Astrocyte of the spinal cord (primary cell): ENCODE results near the gene IQCC.
A peak's percentile ranks its signal among the peaks of the same experiment; 100 is the strongest.

ENCODE experiments used
- DNase-seq: peaks from one replicate; pipeline ENCODE4 v3.0.0; 2011; ENCODE audit warnings: low read depth, low spot score
- H3K4me3 ChIP-seq: 2 replicates; pipeline ENCODE4 v1.5.1; 2011; ENCODE audit warnings: low read depth, mild to moderate bottlenecking, low read length, moderate library complexity
- in situ Hi-C: cut with HindIII; loops from 2 replicates; pipeline ENCODE4 v1.10.0; 2017; ENCODE audit warnings: low sequenced_read_pairs
- TF ChIP-seq, protein P1 (sequence below): IDR thresholded peaks from 2 replicates; pipeline ENCODE4 v1.5.1; 2012; ENCODE audit warnings: low read depth, mild to moderate bottlenecking, low read length, inconsistent platforms

The IQCC gene

GRCh38 chr1:32247452-32247851 is 42.0 kb downstream of the IQCC start:
- no peak for DNase-seq
- in situ Hi-C loops = no loop called here
- no peak overlapping the region for H3K4me3 ChIP-seq
- TF ChIP-seq, protein P1, sequence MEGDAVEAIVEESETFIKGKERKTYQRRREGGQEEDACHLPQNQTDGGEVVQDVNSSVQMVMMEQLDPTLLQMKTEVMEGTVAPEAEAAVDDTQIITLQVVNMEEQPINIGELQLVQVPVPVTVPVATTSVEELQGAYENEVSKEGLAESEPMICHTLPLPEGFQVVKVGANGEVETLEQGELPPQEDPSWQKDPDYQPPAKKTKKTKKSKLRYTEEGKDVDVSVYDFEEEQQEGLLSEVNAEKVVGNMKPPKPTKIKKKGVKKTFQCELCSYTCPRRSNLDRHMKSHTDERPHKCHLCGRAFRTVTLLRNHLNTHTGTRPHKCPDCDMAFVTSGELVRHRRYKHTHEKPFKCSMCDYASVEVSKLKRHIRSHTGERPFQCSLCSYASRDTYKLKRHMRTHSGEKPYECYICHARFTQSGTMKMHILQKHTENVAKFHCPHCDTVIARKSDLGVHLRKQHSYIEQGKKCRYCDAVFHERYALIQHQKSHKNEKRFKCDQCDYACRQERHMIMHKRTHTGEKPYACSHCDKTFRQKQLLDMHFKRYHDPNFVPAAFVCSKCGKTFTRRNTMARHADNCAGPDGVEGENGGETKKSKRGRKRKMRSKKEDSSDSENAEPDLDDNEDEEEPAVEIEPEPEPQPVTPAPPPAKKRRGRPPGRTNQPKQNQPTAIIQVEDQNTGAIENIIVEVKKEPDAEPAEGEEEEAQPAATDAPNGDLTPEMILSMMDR = no peak

DNA sequence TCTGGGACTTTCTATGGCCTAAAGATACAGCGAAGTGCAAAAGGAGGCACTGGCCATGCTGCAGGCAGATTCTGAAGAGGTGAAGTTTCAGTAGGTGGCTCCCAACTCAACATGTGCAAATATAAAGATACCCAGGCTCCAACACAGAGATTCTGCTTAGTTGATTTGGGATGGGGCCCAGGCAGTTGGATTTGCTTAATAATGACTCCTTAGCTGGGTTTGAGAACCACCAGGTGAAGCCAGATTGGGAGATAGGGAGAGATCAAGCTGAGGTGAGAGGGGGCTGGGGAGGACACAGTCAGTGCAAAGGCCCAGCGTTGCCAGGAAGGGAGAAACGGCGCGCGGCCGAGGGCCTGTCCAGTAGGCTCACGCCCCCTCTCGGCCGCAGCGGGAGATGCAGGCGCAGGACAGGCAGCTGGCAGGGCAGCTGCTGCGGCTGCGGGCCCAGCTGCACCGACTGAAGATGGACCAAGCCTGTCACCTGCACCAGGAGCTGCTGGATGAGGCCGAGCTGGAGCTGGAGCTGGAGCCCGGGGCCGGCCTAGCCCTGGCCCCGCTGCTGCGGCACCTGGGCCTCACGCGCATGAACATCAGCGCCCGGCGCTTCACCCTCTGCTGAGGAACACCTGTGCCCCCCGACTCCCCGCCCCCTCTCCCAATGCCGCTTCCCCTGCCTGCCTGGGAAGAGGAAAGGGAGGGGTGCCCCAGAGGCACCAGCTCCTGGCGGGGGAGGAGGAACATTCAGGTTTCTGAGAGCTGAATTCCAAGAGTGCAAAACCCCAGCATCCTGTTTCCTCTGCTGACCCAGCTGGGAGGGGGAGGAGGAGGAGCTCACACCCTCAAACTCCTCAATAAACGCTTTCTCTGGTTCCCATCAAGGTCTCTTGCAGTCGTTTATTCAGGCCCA is 42.8 kb downstream of the IQCC start:
- no peak overlapping the region for H3K4me3 ChIP-seq
- TF ChIP-seq, protein P1 = peak; percentile 84
- peak; percentile 53 for DNase-seq
- in situ Hi-C loops = no loop called here

DNA sequence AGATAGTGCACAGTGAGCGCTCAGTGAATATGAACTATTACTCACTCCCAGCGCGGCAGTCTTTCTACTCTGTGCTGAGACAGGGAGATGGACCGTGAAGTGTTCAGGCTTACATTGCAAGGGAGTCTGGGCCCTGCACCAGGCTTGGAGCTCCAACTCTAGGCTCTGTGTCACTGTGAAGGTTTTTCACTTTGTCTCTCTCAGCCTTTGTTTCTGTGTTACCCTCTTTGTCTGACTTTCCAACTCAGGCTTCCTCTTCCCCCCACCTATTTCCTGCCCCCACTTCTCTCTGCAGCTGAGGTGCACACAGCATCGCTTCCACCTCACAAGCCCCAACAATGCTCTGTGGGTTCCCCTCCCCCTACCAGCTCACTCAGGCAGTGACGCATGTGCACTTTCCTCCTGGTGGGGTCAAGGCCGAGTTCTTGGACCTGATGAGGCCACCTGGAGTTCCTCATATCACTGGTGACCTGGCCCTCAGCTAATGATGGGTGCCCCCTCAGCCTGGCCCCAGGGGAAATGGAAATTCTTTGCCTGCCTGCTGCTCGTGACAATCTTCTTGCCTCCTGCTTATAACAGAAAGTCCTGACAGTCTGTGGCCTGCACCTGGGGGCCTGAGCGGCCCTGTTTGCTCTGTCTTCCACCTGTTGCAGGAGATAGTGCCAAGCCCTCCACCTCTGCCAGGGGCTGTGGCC is 44.5 kb downstream of the IQCC start:
- no peak for DNase-seq
- in situ Hi-C loops = no loop called here
- TF ChIP-seq, protein P1 = no peak
- H3K4me3 ChIP-seq = no peak overlapping the region

DNA sequence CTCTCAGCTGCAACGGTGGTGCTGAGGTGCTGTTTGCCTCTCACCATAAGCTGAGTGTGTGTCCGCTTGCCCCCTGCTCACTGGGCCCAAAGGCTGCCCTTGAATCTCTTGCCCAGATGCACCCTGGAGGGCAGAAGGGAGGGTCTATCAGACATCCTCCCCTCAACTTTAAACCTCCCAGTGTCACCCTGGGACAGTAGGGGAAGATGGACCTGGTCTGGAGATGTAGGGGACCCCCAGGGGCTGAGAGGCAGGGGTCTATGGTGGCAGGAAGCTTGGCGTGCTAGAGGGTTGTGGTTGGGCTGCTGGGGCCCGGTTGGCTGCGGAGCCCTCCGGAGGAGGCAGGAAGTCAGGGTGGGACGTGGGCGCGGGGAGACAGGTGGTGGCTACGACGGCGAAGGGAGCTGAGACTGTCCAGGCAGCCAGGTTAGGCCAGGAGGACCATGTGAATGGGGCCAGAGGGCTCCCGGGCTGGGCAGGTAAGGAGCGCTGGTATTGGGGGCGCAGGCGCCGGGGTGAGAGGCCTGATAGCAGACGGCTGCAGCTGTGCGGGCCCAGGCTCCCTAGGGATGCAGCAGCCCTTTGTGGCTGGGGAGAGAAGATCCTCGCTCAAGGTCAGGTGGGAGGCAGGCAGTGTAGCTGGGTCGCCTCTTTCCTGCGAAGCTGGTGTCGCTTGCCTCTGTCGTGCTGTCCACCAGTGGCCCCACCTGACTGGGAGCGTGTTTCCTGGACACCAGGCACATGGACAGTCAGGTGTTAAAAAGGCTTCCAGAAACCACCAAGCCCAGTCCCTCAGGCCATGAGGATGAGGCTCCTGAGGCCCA is 45.6 kb downstream of the IQCC start, which contains the start of gene LCK:
Gene LCK (plus strand): TSS at position 373 of the 824 bp plus-strand sequence. CDS start 23,065 bp downstream, outside the sequence.
- in situ Hi-C loops = no loop called here

GRCh38 chr1:32255072-32256071 is 49.9 kb downstream of the IQCC start:
- no peak overlapping the region for H3K4me3 ChIP-seq
- TF ChIP-seq, protein P1 = no peak
- no peak for DNase-seq
- in situ Hi-C loops = no loop called here

More for the DNA sequence above, 45.6 kb downstream of the IQCC start, which contains the start of gene LCK:
- no peak within 1 kb of the TSS for H3K4me3 ChIP-seq
- DNase-seq = no peak
- TF ChIP-seq, protein P1 = no peak
